ENCODE data around the gene BTBD16. TPM values are rescaled to one million over a fixed set of nuclear protein-coding genes. Genes with fewer than 3 reads are reported as not detected.

The BTBD16 gene
- polyA plus RNA-seq, 3 donors: not detected

DNA sequence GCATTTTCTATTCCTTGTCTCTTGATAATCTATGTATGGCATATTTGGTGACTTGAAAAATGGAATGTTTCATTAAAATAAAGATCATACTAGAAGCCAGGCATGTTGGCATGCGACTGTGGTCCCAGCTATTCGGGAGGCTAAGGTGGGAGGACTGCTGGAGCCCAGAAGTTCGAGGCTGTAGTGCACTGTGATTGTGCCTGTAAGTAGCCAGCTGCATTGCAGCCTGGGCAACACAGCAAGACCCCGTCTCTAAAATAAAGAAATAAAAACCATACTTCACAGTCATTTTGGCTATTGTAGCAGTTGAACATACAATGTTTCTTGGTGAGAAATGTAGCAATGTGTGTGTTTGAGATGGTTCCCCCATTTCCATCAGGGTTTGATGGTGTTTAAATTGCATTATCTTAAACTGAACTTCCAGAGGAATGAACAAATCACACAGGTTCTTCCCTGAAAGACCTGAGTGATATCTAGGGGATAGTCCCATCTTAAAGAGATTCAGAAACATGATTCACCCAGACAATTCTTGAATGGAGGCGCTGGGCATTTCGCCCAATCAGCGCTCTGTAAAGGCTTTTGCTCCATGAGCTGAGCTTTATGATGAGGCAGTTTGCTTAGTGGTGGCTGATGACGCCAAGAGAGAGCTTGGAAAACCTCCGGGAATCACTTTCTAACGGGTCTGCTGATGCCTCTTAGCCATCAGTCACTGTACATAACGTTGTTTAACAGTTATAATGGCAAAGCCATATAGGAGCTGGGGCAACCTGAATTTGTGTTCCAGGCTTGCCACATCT, 19.4 kb upstream of the BTBD16 start:
- Histone ChIP-seq H3K9me3 (replicated peaks in 1 of 2; ENCODE audit: control insufficient read depth in 1 of 2, insufficient read depth in 1 of 2, low read length in 2 of 2) (no peaks in the 10 kb centered on the region), H3K27ac (ENCODE audit: low read depth in 1 of 2, low read length in 2 of 2) (no peak overlapping the region), H3K4me1 (ENCODE audit: control insufficient read depth in 1 of 2, insufficient read depth in 2 of 2, low read length in 2 of 2) (no peaks in the 10 kb centered on the region), H3K36me3 (replicated peaks in 1 of 2; ENCODE audit: control insufficient read depth in 1 of 2, insufficient read depth in 2 of 2, low read length in 2 of 2) (no peaks in the 10 kb centered on the region), H3K9ac (ENCODE audit: insufficient read depth, low read length, poor library complexity, severe bottlenecking) (no peak overlapping the region), H2AFZ (ENCODE audit: insufficient read depth, low read depth, low read length, poor library complexity, severe bottlenecking) (no peak overlapping the region), H3K79me2 (ENCODE audit: insufficient read depth, low read length) (no peaks in the 10 kb centered on the region), H3K27me3 (ENCODE audit: control insufficient read depth in 2 of 2, insufficient read depth in 2 of 2, low read length in 2 of 2) (no peaks in the 10 kb centered on the region), H3K4me3 (replicated peaks in 1 of 3; ENCODE audit: low read depth in 2 of 3, low read length in 3 of 3) (no peak overlapping the region), H3K4me2 (replicated peaks; ENCODE audit: extremely low read depth, low read length, poor library complexity, severe bottlenecking) (no peak overlapping the region), H4K20me1 (ENCODE audit: insufficient read depth, low read length) (no peaks in the 10 kb centered on the region)
- Mint-ChIP-seq H3K27me3 (ENCODE audit: low read depth in 3 of 3) (peaks cover 2 to 5% (median 3%) of the 10 kb centered on the region in 3 donors), H3K4me3 (no peak overlapping the region), H3K9me3 (peaks cover 0 to 1% (median 0%) of the 10 kb centered on the region in 7 donors), H3K36me3 (no peaks in the 10 kb centered on the region), H3K4me1 (no peaks in the 10 kb centered on the region), H3K27ac (no peak overlapping the region)
- intact Hi-C loops (cut with micrococcal nuclease): no loop called here
- TF ChIP-seq, protein P1, sequence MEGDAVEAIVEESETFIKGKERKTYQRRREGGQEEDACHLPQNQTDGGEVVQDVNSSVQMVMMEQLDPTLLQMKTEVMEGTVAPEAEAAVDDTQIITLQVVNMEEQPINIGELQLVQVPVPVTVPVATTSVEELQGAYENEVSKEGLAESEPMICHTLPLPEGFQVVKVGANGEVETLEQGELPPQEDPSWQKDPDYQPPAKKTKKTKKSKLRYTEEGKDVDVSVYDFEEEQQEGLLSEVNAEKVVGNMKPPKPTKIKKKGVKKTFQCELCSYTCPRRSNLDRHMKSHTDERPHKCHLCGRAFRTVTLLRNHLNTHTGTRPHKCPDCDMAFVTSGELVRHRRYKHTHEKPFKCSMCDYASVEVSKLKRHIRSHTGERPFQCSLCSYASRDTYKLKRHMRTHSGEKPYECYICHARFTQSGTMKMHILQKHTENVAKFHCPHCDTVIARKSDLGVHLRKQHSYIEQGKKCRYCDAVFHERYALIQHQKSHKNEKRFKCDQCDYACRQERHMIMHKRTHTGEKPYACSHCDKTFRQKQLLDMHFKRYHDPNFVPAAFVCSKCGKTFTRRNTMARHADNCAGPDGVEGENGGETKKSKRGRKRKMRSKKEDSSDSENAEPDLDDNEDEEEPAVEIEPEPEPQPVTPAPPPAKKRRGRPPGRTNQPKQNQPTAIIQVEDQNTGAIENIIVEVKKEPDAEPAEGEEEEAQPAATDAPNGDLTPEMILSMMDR (IDR thresholded peaks at IDR 0.05): no peak
- WGBS (ENCODE audit: insufficient coverage): 100% methylated on average over 7 of the region's 11 CpGs
- no peak for DNase-seq

DNA sequence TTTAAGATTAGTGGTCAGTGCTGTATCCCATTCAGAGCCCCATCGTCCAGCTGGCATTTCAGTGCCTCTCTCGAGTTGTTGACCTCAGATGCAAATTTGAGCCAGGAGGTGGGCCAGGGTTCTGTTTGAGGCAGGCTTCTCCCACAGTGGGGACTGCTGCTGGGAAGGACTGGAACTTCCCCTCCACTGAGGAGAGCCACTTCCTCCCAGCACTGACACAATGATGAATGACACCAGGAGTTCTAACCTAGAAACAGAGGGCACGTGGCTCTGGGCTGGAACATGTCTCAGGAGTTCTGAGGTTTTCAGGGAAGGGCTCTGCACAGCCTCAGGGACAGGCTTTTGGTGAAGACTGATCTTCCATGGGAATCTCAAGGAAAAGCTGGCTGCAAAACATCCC, 18.3 kb upstream of the BTBD16 start:
- no peak for DNase-seq
- H3K9ac ChIP-seq (ENCODE audit: insufficient read depth, low read length, poor library complexity, severe bottlenecking): no peak overlapping the region
- H3K4me3 ChIP-seq (replicated peaks in 1 of 3; ENCODE audit: low read depth in 2 of 3, low read length in 3 of 3): no peak overlapping the region
- Mint-ChIP-seq H3K4me3 (no peak overlapping the region), H3K9me3 (peaks cover 0 to 1% (median 0%) of the 10 kb centered on the region in 7 donors), H3K4me1 (no peaks in the 10 kb centered on the region), H3K27ac (no peak overlapping the region), H3K27me3 (ENCODE audit: low read depth in 3 of 3) (peaks cover 2 to 10% (median 4%) of the 10 kb centered on the region in 3 donors), H3K36me3 (no peaks in the 10 kb centered on the region)
- H3K36me3 ChIP-seq (replicated peaks in 1 of 2; ENCODE audit: control insufficient read depth in 1 of 2, insufficient read depth in 2 of 2, low read length in 2 of 2): no peaks in the 10 kb centered on the region
- H3K27me3 ChIP-seq (ENCODE audit: control insufficient read depth in 2 of 2, insufficient read depth in 2 of 2, low read length in 2 of 2): no peaks in the 10 kb centered on the region
- TF ChIP-seq, protein P1 (IDR thresholded peaks at IDR 0.05): no peak
- H2AFZ ChIP-seq (ENCODE audit: insufficient read depth, low read depth, low read length, poor library complexity, severe bottlenecking): no peak overlapping the region
- H4K20me1 ChIP-seq (ENCODE audit: insufficient read depth, low read length): no peaks in the 10 kb centered on the region
- no peaks in the 10 kb centered on the region for H3K79me2 ChIP-seq (ENCODE audit: insufficient read depth, low read length)
- intact Hi-C loops (cut with micrococcal nuclease): no loop called here
- H3K4me1 ChIP-seq (ENCODE audit: control insufficient read depth in 1 of 2, insufficient read depth in 2 of 2, low read length in 2 of 2): no peaks in the 10 kb centered on the region
- 0% methylated on average over 1 of the region's 3 CpGs for WGBS (ENCODE audit: insufficient coverage)
- H3K9me3 ChIP-seq (replicated peaks in 1 of 2; ENCODE audit: control insufficient read depth in 1 of 2, insufficient read depth in 1 of 2, low read length in 2 of 2): no peaks in the 10 kb centered on the region
- H3K27ac ChIP-seq (ENCODE audit: low read depth in 1 of 2, low read length in 2 of 2): no peak overlapping the region
- H3K4me2 ChIP-seq (replicated peaks; ENCODE audit: extremely low read depth, low read length, poor library complexity, severe bottlenecking): no peak overlapping the region
